ENCODE data around the gene AUNIP. TPM values are rescaled to one million over a fixed set of nuclear protein-coding genes. Genes with fewer than 3 reads are reported as not detected.

The AUNIP gene
- total and polyA plus RNA-seq, 2 experiments from 2014 or later, result 2.2 to 2.3 TPM

DNA sequence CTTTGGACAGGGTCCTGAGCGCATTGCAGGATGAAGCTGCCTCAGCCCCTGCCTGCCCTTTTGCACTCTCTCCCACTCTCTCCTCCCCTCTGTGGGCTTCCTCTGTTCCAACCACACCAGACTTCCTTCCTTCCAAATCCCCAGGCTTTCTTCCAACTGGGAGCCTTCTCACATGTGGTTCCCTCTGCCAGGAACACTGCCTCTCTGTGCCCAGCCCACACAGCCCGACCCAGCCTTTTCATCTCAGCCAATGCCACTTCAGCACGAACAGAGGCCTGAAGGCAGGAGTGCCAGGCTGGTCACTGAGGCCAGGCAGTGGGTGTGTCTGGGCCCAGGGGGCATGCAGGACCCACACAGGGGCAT, 53.4 kb downstream of the AUNIP start:
- peaks cover 30% of the 10 kb centered on the region for H3F3A ChIP-seq (ENCODE audit: insufficient read depth)
- H3K79me2 ChIP-seq (ENCODE audit: insufficient read depth), result peaks cover 22% of the 10 kb centered on the region
- peak; percentile 82 for DNase-seq
- no peaks in the 10 kb centered on the region; the same call in 1 of the 2 replicates for H3K36me3 ChIP-seq (ENCODE audit: low read depth)
- no peaks in the 10 kb centered on the region for H4K20me1 ChIP-seq (ENCODE audit: insufficient read depth)
- H3K9me3 ChIP-seq (ENCODE audit: low read depth), result no peaks in the 10 kb centered on the region
- 32 to 41% methylated on average over 3 of the region's 3 CpGs for WGBS, 2 experiments (ENCODE audit: low coverage in 1 of 2, low lambda C conversion rate in 2 of 2, missing lambda C conversion rate in 2 of 2)
- no peak overlapping the region for H3K4me3 ChIP-seq
- peaks cover 27% of the 10 kb centered on the region for H3K4me1 ChIP-seq (ENCODE audit: insufficient read depth)
- in situ Hi-C loops (cut with MboI), result loop anchor here (25.0 kb wide), 1 partner anchor 569 kb away; the partner anchor contains the start of genes RSRP1 and SYF2
- no peaks in the 10 kb centered on the region for H3K27me3 ChIP-seq (replicated peaks; ENCODE audit: insufficient read depth)
- TF ChIP-seq EZH2 (IDR thresholded peaks at IDR 0.05; ENCODE audit: insufficient read depth, poor library complexity, severe bottlenecking), result no peak
- TF ChIP-seq EZH2phosphoT487 (IDR thresholded peaks at IDR 0.05; ENCODE audit: insufficient read depth, low read depth), result no peak
- H3K9ac ChIP-seq, result peak overlapping the region; percentile 52
- peak overlapping the region; percentile 56 for H3K27ac ChIP-seq
- H3K9me2 ChIP-seq (ENCODE audit: insufficient read depth), result no peaks in the 10 kb centered on the region
- no peak overlapping the region for H2AFZ ChIP-seq
- peak overlapping the region; percentile 60 for H3K4me2 ChIP-seq (ENCODE audit: unreplicated experiment)

DNA sequence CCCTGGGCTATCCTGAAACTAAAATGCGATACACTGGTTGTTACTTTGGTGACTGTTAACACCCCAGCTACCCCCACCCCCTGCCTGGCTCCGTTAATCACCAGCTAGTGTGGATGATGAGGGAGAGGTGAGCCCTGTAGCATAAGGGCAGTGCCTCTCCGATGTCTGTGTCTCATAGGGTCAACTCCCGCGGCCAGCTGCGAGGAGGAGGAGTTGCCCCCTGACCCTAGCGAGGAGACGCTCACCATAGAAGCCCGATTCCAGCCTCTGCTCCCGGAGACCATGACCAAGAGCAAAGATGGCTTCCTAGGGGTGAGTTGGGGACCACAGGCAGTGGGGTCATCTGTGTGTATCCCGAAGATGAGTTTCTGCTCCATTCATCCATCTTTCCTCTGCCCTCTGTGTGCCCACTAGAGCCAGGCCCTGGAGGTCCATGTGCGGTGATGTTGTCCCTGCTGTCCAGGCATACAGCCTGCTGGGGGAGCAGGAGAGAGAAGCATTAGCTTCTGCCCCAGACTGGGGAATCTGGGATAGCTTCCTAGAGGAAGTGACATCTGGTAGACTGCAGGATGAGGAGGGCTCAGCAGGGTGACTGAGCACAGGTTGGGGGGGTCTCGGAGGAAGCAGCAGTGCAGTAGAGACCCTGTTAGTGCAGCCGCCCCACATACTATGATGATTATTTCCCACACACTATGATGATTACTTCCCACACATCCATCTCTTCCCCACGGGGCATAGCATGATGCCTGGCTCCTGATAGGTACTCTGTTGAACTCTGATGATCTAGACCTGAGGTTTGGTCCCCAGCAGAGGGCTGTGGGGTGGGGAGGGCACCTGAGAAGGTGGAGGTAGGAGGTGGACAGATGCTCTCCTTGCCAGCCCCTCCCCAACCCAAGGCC, 54.0 kb downstream of the AUNIP start:
- TF ChIP-seq EZH2 (IDR thresholded peaks at IDR 0.05; ENCODE audit: insufficient read depth, poor library complexity, severe bottlenecking), result no peak
- no peak for TF ChIP-seq EZH2phosphoT487 (IDR thresholded peaks at IDR 0.05; ENCODE audit: insufficient read depth, low read depth)
- Histone ChIP-seq H3K9ac (peak overlapping the region; percentile 7; the same call in 1 of the 2 replicates), H3K9me3 (ENCODE audit: low read depth) (no peaks in the 10 kb centered on the region), H3K36me3 (ENCODE audit: low read depth) (no peaks in the 10 kb centered on the region; the same call in 1 of the 2 replicates), H2AFZ (no peak overlapping the region), H3F3A (ENCODE audit: insufficient read depth) (peaks cover 30% of the 10 kb centered on the region), H3K9me2 (ENCODE audit: insufficient read depth) (no peaks in the 10 kb centered on the region), H4K20me1 (ENCODE audit: insufficient read depth) (no peaks in the 10 kb centered on the region), H3K4me2 (ENCODE audit: unreplicated experiment) (peak overlapping the region; percentile 9), H3K4me1 (ENCODE audit: insufficient read depth) (peaks cover 27% of the 10 kb centered on the region), H3K27me3 (replicated peaks; ENCODE audit: insufficient read depth) (no peaks in the 10 kb centered on the region), H3K4me3 (no peak overlapping the region), H3K79me2 (ENCODE audit: insufficient read depth) (peaks cover 28% of the 10 kb centered on the region), H3K27ac (peak overlapping the region; percentile 58)
- in situ Hi-C loops (cut with MboI), result loop anchor here (25.0 kb wide), 1 partner anchor 568 kb away; the partner anchor contains the start of genes RSRP1 and SYF2
- 85 to 87% methylated on average over 15 of the region's 15 CpGs for WGBS, 2 experiments (ENCODE audit: low coverage in 1 of 2, low lambda C conversion rate in 2 of 2, missing lambda C conversion rate in 2 of 2)
- peak; percentile 22 for DNase-seq

DNA sequence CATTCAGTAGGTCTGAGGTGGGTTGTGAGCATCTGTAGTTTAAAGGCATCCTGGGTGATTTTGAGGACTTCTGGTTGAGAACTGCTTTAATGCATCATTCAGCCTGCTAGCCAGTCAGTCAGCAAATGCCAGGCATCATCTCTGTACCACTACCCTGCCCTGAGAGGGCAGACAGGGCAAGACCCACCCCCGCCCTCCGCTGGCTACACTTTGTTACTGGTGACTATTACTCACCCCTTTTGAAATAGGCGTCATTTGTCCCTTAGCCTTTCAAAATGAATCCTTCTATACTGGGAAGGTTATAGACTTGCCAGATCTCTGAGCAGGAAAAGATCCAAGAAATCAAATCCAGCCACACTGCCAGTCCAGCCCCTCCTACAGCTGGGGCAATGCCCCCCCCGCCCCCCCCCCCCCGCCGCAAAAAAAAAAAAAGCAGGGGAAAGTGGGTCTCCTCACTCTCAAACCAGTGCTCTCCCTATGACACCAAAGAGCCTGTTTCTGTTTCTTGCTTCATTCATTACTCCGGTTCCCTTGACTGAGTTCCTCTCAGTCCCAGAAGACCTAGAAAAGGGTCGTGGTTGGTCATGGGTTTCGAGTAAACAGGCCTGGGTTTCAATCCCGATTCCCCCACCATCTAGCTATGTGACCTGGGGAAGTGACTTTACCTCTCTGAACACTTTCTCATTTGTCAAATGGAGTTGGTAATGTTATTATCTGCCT, 54.9 kb downstream of the AUNIP start:
- Histone ChIP-seq H3F3A (ENCODE audit: insufficient read depth) (peaks cover 30% of the 10 kb centered on the region), H2AFZ (no peak overlapping the region), H3K9me2 (ENCODE audit: insufficient read depth) (no peaks in the 10 kb centered on the region), H3K4me3 (no peak overlapping the region), H3K79me2 (ENCODE audit: insufficient read depth) (peaks cover 28% of the 10 kb centered on the region), H3K36me3 (ENCODE audit: low read depth) (no peaks in the 10 kb centered on the region), H3K9me3 (ENCODE audit: low read depth) (no peaks in the 10 kb centered on the region), H3K27me3 (replicated peaks; ENCODE audit: insufficient read depth) (no peaks in the 10 kb centered on the region), H4K20me1 (ENCODE audit: insufficient read depth) (no peaks in the 10 kb centered on the region), H3K9ac (peak overlapping the region; percentile 13; the same call in 1 of the 2 replicates), H3K4me1 (ENCODE audit: insufficient read depth) (peaks cover 27% of the 10 kb centered on the region), H3K27ac (peak overlapping the region; percentile 58), H3K4me2 (ENCODE audit: unreplicated experiment) (peak overlapping the region; percentile 9)
- in situ Hi-C loops (cut with MboI), result loop anchor here (25.0 kb wide), 1 partner anchor 567 kb away; the partner anchor contains the start of genes RSRP1 and SYF2
- TF ChIP-seq EZH2 (IDR thresholded peaks at IDR 0.05; ENCODE audit: insufficient read depth, poor library complexity, severe bottlenecking) (no peak), EZH2phosphoT487 (IDR thresholded peaks at IDR 0.05; ENCODE audit: insufficient read depth, low read depth) (no peak)
- peak; percentile 79 for DNase-seq
- 38 to 39% methylated on average over 7 to 10 of the region's 10 CpGs for WGBS, 2 experiments (ENCODE audit: low coverage in 1 of 2, low lambda C conversion rate in 2 of 2, missing lambda C conversion rate in 2 of 2)

DNA sequence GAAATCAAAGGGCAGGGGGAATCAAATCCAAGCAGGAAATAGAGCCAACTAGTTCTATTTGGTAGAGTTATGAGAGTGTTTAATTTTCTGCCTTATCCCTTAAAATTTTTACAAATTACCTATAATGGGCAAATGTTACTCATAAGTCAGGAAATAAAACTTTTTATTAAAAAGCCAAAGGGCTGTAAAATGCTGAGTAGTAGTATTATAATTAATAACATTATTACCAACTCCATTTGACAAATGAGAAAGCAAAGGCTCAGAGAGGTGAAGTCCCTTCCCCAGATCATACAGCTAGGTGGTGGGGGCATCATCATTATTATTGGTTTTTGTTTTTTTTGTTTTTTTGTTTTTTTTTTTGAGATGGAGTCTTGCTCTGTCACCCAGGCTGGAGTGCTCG, 55.9 kb downstream of the AUNIP start:
- Histone ChIP-seq H4K20me1 (ENCODE audit: insufficient read depth) (no peaks in the 10 kb centered on the region), H3K27ac (no peak overlapping the region; the same call in 1 of the 2 replicates), H3F3A (ENCODE audit: insufficient read depth) (peaks cover 30% of the 10 kb centered on the region), H3K4me1 (ENCODE audit: insufficient read depth) (peaks cover 27% of the 10 kb centered on the region), H3K79me2 (ENCODE audit: insufficient read depth) (peaks cover 28% of the 10 kb centered on the region), H3K9me2 (ENCODE audit: insufficient read depth) (no peaks in the 10 kb centered on the region), H3K4me3 (no peak overlapping the region), H3K9me3 (ENCODE audit: low read depth) (no peaks in the 10 kb centered on the region), H3K4me2 (ENCODE audit: unreplicated experiment) (no peak overlapping the region), H3K36me3 (ENCODE audit: low read depth) (no peaks in the 10 kb centered on the region), H2AFZ (no peak overlapping the region), H3K9ac (no peak overlapping the region), H3K27me3 (replicated peaks; ENCODE audit: insufficient read depth) (no peaks in the 10 kb centered on the region)
- WGBS, 2 experiments (ENCODE audit: low coverage in 1 of 2, low lambda C conversion rate in 2 of 2, missing lambda C conversion rate in 2 of 2), result 84 to 88% methylated on average over 1 of the region's 1 CpG
- no peak for DNase-seq
- in situ Hi-C loops (cut with MboI), result loop anchor here (25.0 kb wide), 1 partner anchor 566 kb away; the partner anchor contains the start of genes RSRP1 and SYF2
- TF ChIP-seq EZH2phosphoT487 (IDR thresholded peaks at IDR 0.05; ENCODE audit: insufficient read depth, low read depth) (no peak), EZH2 (IDR thresholded peaks at IDR 0.05; ENCODE audit: insufficient read depth, poor library complexity, severe bottlenecking) (no peak)

All from GM23248 (cell line).